HEK293 (cell line): Measurements from ENCODE around the gene ILF3.

Experiments
- CTCF ChIA-PET: fragments of 350-600 bp; formaldehyde crosslinking; extraction: SDS; loops from one replicate; lab custom pipeline; 2021; ENCODE audit warnings: antibody characterized with exemption; lab: Yijun Ruan, JAX
- POLR2A ChIA-PET: fragments of 300-600 bp; formaldehyde crosslinking; extraction: SDS; loops from one replicate; lab custom pipeline; 2020; ENCODE audit warnings: antibody characterized with exemption, inconsistent platforms; lab: Yijun Ruan, JAX
- H3K27ac ChIP-seq: fragments of 200-500 bp; sonication (Bioruptor generic); 2 replicates; pipeline ENCODE4 v1.5.1; 2014; ENCODE audit warnings: low read depth, low read length, control low read depth, inconsistent platforms; ENCODE audit errors: extremely low read depth
- H3K36me3 ChIP-seq, 2 experiments: fragments of 200-500 bp in 1 of 2; sonication (Bioruptor generic) in 1 of 2; 1 replicate in 1 of 2; 2 replicates in 1 of 2; pipeline ENCODE4 v1.5.1; 2014 to 2017; ENCODE audit warnings: inconsistent platforms in 2 of 2, low read length in 2 of 2; ENCODE audit not compliant: control insufficient read depth in 2 of 2, insufficient read depth in 1 of 2
- H3K4me1 ChIP-seq: fragments of 200-500 bp; sonication (Bioruptor generic); 2 replicates; pipeline ENCODE4 v1.5.1; 2014; ENCODE audit warnings: mild to moderate bottlenecking, low read length, inconsistent platforms; ENCODE audit not compliant: control insufficient read depth, insufficient read depth
- H3K4me3 ChIP-seq: 2 replicates; pipeline ENCODE4 v1.5.1; 2011; ENCODE audit warnings: low read depth, mild to moderate bottlenecking, control low read depth, low read length, moderate library complexity
- H3K9me3 ChIP-seq: fragments of 200-500 bp; sonication (Bioruptor generic); 2 replicates; pipeline ENCODE4 v1.5.1; 2014; ENCODE audit warnings: low read depth, low read length, inconsistent platforms; ENCODE audit not compliant: control insufficient read depth, insufficient read depth
- AEBP2 ChIP-seq: fragments of 450-650 bp; formaldehyde crosslinking; IDR thresholded peaks from 2 replicates; pipeline ENCODE4 v1.5.1; 2016; ENCODE audit warnings: missing biosample characterization, missing genetic modification characterization, borderline replicate concordance
- BCL11B ChIP-seq: fragments of 450-650 bp; formaldehyde crosslinking; IDR thresholded peaks from 2 replicates; pipeline ENCODE4 v1.5.1; 2016; ENCODE audit warnings: low read depth, missing biosample characterization, missing genetic modification characterization
- EGR2 ChIP-seq: fragments of 450-650 bp; formaldehyde crosslinking; IDR thresholded peaks from 2 replicates; pipeline ENCODE4 v1.5.1; 2016; ENCODE audit warnings: low read depth, missing biosample characterization, missing genetic modification characterization
- KLF1 ChIP-seq: fragments of 450-650 bp; formaldehyde crosslinking; IDR thresholded peaks from 2 replicates; pipeline ENCODE4 v1.5.1; 2016; ENCODE audit warnings: missing biosample characterization, missing genetic modification characterization
- KLF10 ChIP-seq: fragments of 450-650 bp; IDR thresholded peaks from 2 replicates; pipeline ENCODE4 v1.5.1; 2018; ENCODE audit warnings: missing biosample characterization, mild to moderate bottlenecking, missing genetic modification characterization
- SCRT1 ChIP-seq: fragments of 450-650 bp; formaldehyde crosslinking; IDR thresholded peaks from 2 replicates; pipeline ENCODE4 v1.5.1; 2016; ENCODE audit warnings: missing biosample characterization, missing genetic modification characterization, borderline replicate concordance
- YY1 ChIP-seq: fragments of 450-650 bp; formaldehyde crosslinking; IDR thresholded peaks from 2 replicates; pipeline ENCODE4 v1.5.1; 2018; ENCODE audit warnings: missing biosample characterization, missing genetic modification characterization
- ZBTB49 ChIP-seq: fragments of 450-650 bp; formaldehyde crosslinking; IDR thresholded peaks from 2 replicates; pipeline ENCODE4 v1.5.1; 2016; ENCODE audit warnings: missing biosample characterization, missing genetic modification characterization, low read depth
- ZFHX2 ChIP-seq: fragments of 450-650 bp; formaldehyde crosslinking; conservative IDR thresholded peaks from 2 replicates; pipeline ENCODE4 v1.5.1; 2016; ENCODE audit warnings: missing biosample characterization, missing genetic modification characterization
- ZFP3 ChIP-seq: fragments of 450-650 bp; formaldehyde crosslinking; IDR thresholded peaks from 2 replicates; pipeline ENCODE4 v1.5.1; 2016; ENCODE audit warnings: low read depth, missing biosample characterization, missing genetic modification characterization
- ZFP37 ChIP-seq: fragments of 450-650 bp; formaldehyde crosslinking; IDR thresholded peaks from 2 replicates; pipeline ENCODE4 v1.5.1; 2016; ENCODE audit warnings: missing biosample characterization, missing genetic modification characterization
- ZNF239 ChIP-seq: fragments of 450-650 bp; formaldehyde crosslinking; IDR thresholded peaks from 2 replicates; pipeline ENCODE4 v1.5.1; 2016; ENCODE audit warnings: missing biosample characterization, missing genetic modification characterization
- ZNF24 ChIP-seq: fragments of 450-650 bp; formaldehyde crosslinking; IDR thresholded peaks from 2 replicates; pipeline ENCODE4 v1.5.1; 2016; ENCODE audit warnings: missing biosample characterization, missing genetic modification characterization
- ZNF354C ChIP-seq: fragments of 450-650 bp; formaldehyde crosslinking; IDR thresholded peaks from 2 replicates; pipeline ENCODE4 v1.5.1; 2016; ENCODE audit warnings: missing biosample characterization, missing genetic modification characterization, low read depth, borderline replicate concordance
- ZNF423 ChIP-seq: fragments of 450-650 bp; formaldehyde crosslinking; IDR thresholded peaks from 2 replicates; pipeline ENCODE4 v1.5.1; 2016; ENCODE audit warnings: missing biosample characterization, missing genetic modification characterization
- ZNF510 ChIP-seq: fragments of 450-650 bp; formaldehyde crosslinking; IDR thresholded peaks from 2 replicates; pipeline ENCODE4 v1.5.1; 2018; ENCODE audit warnings: mild to moderate bottlenecking, missing genetic modification characterization, missing biosample characterization; ENCODE audit not compliant: insufficient replicate concordance
- ZNF513 ChIP-seq: fragments of 450-650 bp; IDR thresholded peaks from 2 replicates; pipeline ENCODE4 v1.5.1; 2018; ENCODE audit warnings: missing biosample characterization, missing genetic modification characterization
- ZNF529 ChIP-seq: fragments of 450-650 bp; formaldehyde crosslinking; IDR thresholded peaks from 2 replicates; pipeline ENCODE4 v1.5.1; 2017; ENCODE audit warnings: missing genetic modification characterization, missing biosample characterization; ENCODE audit not compliant: insufficient replicate concordance
- ZNF555 ChIP-seq: fragments of 450-650 bp; formaldehyde crosslinking; conservative IDR thresholded peaks from 2 replicates; pipeline ENCODE4 v1.5.1; 2017; ENCODE audit warnings: missing biosample characterization, mild to moderate bottlenecking, missing genetic modification characterization, inconsistent platforms
- ZNF558 ChIP-seq: fragments of 450-650 bp; formaldehyde crosslinking; IDR thresholded peaks from 2 replicates; pipeline ENCODE4 v1.5.1; 2016; ENCODE audit warnings: missing biosample characterization, missing genetic modification characterization
- ZNF610 ChIP-seq: fragments of 450-650 bp; formaldehyde crosslinking; IDR thresholded peaks from 2 replicates; pipeline ENCODE4 v1.5.1; 2016; ENCODE audit warnings: missing biosample characterization, missing genetic modification characterization, borderline replicate concordance
- ZNF654 ChIP-seq: fragments of 450-650 bp; formaldehyde crosslinking; IDR thresholded peaks from 2 replicates; pipeline ENCODE4 v1.5.1; 2016; ENCODE audit warnings: low read depth, missing biosample characterization, missing genetic modification characterization
- ZNF677 ChIP-seq: fragments of 450-650 bp; IDR thresholded peaks from 2 replicates; pipeline ENCODE4 v1.5.0; 2018; ENCODE audit warnings: missing biosample characterization, mild to moderate bottlenecking, missing genetic modification characterization, moderate library complexity
- ZNF830 ChIP-seq: fragments of 450-650 bp; IDR thresholded peaks from 2 replicates; pipeline ENCODE4 v1.5.0; 2018; ENCODE audit warnings: missing biosample characterization, missing genetic modification characterization, low read depth, mild to moderate bottlenecking, moderate library complexity
- TF ChIP-seq, protein P1 (sequence below): fragments of 450-650 bp; formaldehyde crosslinking; IDR thresholded peaks from 2 replicates; pipeline ENCODE4 v1.5.1; 2016; ENCODE audit warnings: missing biosample characterization, missing genetic modification characterization, low read depth
- TF ChIP-seq, protein P2 (sequence below): fragments of 450-650 bp; formaldehyde crosslinking; IDR thresholded peaks from 2 replicates; pipeline ENCODE4 v1.5.1; 2016; ENCODE audit warnings: missing biosample characterization, missing genetic modification characterization

The ILF3 gene

DNA sequence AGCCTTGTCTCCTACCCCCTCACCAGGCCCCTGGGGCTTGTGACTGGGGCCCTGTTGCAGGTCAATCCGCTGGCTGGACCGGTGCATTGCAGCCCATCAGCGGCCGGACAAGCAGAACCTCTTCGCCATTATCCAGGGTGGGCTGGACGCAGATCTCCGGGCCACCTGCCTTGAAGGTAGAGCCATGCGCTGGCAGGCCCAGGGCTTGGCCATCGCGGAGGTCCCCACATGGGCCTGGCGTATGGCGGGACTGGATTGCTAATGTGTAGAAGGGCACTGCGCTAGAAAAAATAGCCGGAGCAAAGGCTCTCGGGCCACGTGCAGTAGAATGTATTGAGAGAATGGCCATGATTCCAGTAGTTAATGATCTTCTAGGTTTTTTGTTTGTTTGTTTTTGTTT, 53.3 kb downstream of the ILF3 start:
- CTCF ChIA-PET, result interaction anchor here (3.7 kb wide), 1 partner anchor 10 kb away, joined by 18 read pairs; the partner anchor contains the start of gene DNM2
- H3K36me3 ChIP-seq, result peaks cover 4 to 33% of the 10 kb centered on the region in 2 experiments; a peak in 2 of 3 replicates
- H3K4me3 ChIP-seq, result no peak overlapping the region
- POLR2A ChIA-PET, result interaction anchor here (1.0 kb wide), 1 partner anchor 10 kb away, joined by 3 read pairs; the partner anchor contains the start of gene DNM2
- no peaks in the 10 kb centered on the region for H3K4me1 ChIP-seq
- no peak overlapping the region for H3K27ac ChIP-seq
- H3K9me3 ChIP-seq, result no peaks in the 10 kb centered on the region
- no peak for TF ChIP-seq ZNF677 (tag by site-specific recombination)
- no peak for TF ChIP-seq ZNF830 (tag by site-specific recombination)
- TF ChIP-seq ZFHX2, result no peak
- TF ChIP-seq ZBTB49 (tag by site-specific recombination), result no peak
- TF ChIP-seq AEBP2 (tag by site-specific recombination), result no peak
- no peak for TF ChIP-seq ZNF555 (tag by site-specific recombination)
- TF ChIP-seq ZNF354C (tag by site-specific recombination), result no peak
- TF ChIP-seq, protein P1, sequence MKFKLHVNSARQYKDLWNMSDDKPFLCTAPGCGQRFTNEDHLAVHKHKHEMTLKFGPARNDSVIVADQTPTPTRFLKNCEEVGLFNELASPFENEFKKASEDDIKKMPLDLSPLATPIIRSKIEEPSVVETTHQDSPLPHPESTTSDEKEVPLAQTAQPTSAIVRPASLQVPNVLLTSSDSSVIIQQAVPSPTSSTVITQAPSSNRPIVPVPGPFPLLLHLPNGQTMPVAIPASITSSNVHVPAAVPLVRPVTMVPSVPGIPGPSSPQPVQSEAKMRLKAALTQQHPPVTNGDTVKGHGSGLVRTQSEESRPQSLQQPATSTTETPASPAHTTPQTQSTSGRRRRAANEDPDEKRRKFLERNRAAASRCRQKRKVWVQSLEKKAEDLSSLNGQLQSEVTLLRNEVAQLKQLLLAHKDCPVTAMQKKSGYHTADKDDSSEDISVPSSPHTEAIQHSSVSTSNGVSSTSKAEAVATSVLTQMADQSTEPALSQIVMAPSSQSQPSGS (tag by site-specific recombination), result no peak
- no peak for TF ChIP-seq BCL11B
- TF ChIP-seq ZNF654 (tag by site-specific recombination), result no peak
- TF ChIP-seq ZNF558 (tag by site-specific recombination), result no peak
- TF ChIP-seq SCRT1 (tag by site-specific recombination), result no peak
- TF ChIP-seq ZNF510 (tag by site-specific recombination), result no peak
- no peak for TF ChIP-seq ZFP3 (tag by site-specific recombination)
- no peak for TF ChIP-seq ZNF423 (tag by site-specific recombination)
- no peak for TF ChIP-seq YY1 (tag by site-specific recombination)
- TF ChIP-seq ZNF239, result no peak
- no peak for TF ChIP-seq ZNF610 (tag by site-specific recombination)
- TF ChIP-seq KLF1 (tag by site-specific recombination), result no peak

DNA sequence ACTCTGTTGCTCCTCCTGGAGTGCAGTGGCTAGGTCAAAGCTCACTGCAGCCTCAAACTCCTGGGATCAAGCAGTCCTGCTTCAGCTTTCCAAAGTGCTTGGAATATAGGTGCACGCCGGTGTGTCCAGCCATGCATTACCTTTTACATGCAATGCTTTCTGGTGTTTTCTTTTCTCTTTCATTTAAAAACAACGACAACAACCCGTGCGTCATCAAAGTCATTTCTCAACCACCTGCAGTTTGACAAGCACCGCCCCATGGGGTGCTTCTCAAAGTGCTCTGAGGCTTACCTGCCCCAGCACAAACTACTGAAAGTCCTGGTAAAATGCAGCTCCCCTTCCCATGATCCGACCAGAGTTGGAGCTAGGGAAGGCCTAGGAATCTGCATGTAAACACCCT, 54.1 kb downstream of the ILF3 start:
- ChIA-PET CTCF (interaction anchor here (0.7 to 3.7 kb wide), 3 partner anchors 8 to 121 kb away, joined by 3 to 18 read pairs (median 12); partner anchors contain the start of gene DNM2), POLR2A (no interaction called here)
- Histone ChIP-seq H3K9me3 (no peaks in the 10 kb centered on the region), H3K4me3 (no peak overlapping the region), H3K4me1 (no peaks in the 10 kb centered on the region), H3K36me3 (peaks cover 0 to 38% of the 10 kb centered on the region in 2 experiments; a peak in 2 of 3 replicates), H3K27ac (no peak overlapping the region)
- TF ChIP-seq EGR2 (tag by site-specific recombination) (no peak), ZNF529 (tag by site-specific recombination) (no peak), ZNF24 (tag by site-specific recombination) (no peak), ZNF513 (tag by site-specific recombination) (no peak), KLF10 (tag by site-specific recombination) (no peak), ZFP37 (tag by site-specific recombination) (no peak), ZNF510 (tag by site-specific recombination) (no peak)
- TF ChIP-seq, protein P2, sequence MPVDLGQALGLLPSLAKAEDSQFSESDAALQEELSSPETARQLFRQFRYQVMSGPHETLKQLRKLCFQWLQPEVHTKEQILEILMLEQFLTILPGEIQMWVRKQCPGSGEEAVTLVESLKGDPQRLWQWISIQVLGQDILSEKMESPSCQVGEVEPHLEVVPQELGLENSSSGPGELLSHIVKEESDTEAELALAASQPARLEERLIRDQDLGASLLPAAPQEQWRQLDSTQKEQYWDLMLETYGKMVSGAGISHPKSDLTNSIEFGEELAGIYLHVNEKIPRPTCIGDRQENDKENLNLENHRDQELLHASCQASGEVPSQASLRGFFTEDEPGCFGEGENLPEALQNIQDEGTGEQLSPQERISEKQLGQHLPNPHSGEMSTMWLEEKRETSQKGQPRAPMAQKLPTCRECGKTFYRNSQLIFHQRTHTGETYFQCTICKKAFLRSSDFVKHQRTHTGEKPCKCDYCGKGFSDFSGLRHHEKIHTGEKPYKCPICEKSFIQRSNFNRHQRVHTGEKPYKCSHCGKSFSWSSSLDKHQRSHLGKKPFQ (tag by site-specific recombination), result no peak
